NCI-H345 treated with DMSO at 0.1 percent for 48 hours (cell line): ENCODE results near the gene GLCCI1.

Experiments used
- DNase-seq: peaks from one replicate; lab custom pipeline; 2025; ENCODE audit not compliant: unreplicated experiment; lab: John Stamatoyannopoulos, UW

GLCCI1 gene

DNA sequence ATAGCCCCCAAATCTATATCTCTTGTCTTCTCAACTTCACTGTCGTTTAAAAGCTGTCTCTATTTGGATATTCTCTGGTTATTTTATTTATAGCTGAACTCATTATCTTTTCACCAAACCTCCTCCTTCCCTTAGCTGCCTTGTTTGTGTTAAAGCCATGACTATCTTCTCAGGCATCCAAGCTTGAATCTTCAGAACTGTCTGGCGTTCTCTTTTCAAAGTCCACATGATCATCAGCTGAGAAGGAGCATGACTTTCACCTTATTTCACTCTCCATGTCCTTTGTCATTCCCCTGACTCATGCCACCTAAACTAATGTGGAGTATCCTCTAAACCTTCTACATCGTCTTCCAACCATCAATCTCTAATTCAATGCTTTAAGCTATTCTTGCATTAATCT lies 5.7 kb upstream of the GLCCI1 start:
- no peak for DNase-seq

DNA sequence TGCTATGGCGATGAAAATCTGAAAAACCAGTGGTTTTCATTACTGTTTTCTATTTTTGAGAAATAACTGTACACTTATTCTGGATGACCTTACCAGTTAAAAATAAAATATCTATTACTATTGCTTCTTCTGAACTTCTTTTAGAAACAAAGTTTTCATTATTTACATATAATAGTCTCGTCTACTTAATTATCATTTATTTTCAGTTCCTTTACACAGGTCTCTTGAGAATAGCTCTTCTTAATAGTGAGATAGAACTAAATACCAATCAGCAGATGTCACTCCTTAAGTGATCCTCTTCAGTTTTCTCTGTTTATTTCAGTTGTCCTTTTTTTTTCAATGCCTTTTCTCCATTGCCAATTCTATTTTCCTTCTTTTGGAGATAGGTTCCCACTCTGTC lies 4.3 kb upstream of the GLCCI1 start:
- DNase-seq: no peak

DNA sequence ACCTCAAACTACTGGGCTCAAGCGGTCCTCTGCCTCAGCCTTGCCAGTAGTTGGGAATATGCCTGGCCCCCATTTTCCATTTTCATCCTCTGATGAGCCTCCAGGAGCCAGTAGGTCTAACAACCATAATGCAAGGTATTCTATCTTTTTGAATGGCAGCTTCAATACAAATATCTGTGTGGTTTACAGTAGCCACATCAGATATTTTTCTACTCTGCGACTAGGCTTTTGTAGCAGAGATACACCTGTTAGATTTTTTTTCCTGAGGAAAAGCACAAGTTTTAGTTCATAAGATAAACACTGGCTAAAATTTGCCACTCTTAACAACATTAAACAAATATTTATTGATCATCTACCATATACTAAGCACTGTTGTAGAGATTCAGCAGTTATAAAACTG lies 3.9 kb upstream of the GLCCI1 start:
- no peak for DNase-seq

DNA sequence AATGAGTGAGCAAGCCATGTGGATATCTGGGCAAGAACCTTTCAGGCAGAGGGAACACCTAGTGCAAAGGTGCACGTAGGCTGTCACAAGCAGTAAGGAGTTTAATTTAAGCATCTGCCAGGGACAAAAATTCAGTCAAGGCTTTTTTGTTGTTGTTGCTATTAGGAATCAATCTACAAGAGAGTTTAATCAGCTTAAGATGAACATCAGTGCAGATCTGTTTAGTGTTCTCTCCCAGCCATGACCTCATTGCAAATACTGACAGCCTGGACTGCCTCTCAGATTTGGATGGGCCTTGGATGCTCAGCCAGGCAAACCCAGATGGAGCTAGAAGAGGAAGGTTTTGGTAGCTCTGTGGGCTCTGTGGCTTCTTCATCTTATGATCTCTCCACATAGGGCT lies 3.3 kb upstream of the GLCCI1 start:
- DNase-seq: no peak

DNA sequence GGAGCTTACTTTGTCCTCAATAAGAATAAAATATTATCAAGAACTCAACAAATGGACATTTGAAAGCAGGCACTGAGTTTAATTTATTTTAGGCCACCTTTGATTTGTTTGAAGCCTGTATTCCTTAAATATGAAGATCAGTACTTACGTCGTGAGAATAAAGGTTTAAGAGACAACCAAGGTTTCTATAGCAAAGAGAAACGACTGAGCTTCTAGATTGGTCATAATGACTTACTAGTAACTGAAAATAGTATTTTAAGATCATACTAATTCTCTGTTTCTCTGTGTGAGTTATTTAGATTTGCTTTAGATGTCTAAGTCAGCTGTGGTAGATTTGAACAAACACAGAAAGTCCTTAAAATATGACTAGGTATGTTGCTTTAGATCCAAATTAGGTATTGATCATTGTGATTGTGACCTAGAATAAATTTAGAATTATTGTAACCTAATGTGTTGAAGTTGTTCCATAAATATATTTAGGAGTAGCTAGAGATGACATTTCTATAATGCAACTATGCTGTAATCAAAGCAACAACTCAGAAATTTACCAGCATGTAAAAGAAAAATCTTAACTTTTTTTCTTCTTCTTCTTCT lies 2.4 kb upstream of the GLCCI1 start:
- DNase-seq: no peak

DNA sequence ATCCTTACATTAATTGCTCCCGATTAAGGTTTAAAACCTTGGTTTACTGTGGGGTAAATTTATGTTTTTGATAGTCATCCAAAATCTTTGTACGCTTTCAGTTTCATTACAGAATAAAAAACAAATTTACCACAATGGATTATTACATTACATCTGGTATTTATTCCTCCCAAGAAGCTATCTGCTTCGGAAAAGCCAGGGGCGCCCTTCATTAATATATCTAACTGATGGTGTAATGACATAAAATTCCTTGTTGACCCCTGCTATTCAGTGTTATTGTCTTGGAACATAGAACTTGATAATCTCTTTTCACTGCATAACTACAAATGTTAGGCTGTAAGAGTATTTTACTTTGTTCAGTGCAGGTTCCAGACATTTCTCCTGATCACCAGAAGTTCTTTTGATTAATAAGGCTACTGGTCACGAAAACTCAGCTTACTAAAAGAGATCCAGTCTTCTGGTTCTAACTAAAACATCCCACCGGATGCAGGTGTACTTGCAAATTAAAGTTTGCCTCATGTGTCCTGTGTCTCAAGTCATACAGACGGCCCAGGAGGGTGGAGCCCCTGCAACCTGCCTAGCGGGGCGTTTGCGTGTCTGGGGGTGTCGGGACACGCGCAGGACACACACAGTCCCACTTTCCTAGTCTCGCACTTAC lies 581 bp upstream of the GLCCI1 start:
- no peak for DNase-seq

DNA sequence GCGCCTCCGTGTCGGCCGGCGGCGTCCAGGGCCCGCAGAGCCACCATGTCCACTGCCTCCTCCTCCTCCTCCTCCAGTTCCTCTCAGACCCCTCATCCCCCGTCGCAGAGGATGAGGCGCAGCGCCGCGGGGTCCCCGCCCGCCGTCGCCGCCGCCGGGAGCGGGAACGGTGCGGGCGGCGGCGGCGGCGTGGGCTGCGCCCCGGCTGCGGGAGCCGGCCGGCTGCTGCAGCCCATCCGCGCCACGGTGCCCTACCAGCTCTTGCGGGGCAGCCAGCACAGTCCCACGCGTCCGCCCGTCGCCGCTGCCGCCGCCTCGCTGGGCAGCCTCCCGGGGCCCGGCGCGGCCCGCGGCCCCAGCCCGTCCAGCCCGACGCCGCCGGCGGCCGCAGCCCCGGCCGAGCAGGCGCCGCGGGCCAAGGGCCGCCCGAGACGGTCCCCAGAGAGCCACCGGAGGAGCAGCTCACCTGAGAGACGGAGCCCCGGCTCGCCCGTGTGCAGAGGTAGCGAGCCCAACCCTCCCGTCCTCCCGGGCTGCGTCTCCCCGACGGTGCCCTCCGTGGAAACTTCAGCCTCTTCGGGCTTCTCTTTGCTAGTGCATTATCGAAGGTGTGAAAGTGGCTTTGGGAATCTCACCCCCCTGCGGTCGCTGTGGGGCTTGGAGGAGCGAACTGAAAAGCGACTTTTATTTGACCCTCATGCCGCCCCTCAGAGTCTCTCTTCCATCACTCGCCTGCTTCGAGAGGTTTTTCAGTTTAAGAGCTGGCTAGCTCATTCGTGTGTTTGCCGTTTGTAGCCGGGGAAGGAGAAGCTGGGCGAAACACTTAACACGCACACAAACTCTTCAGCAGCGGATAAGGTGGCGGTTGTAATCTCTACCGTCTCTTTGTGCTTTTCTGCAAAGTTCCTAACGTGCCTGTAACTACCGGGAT lies 975 bp downstream of the GLCCI1 start:
- DNase-seq: peak; percentile 64

DNA sequence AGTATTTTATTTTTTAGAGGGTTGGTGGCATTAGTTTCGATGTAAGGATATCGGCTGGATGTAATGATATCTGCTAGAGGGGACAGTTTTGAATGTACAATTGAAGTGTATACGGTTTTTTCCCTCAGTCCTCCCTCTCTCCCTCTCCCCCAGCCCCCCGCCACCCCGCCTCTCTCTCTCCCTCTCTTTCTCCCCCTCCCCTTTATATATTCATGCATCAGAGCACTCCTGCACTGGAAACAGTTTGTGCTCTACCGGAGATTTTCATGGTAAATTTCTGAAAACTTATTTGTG lies 1.6 kb downstream of the GLCCI1 start:
- DNase-seq: peak; percentile 36

DNA sequence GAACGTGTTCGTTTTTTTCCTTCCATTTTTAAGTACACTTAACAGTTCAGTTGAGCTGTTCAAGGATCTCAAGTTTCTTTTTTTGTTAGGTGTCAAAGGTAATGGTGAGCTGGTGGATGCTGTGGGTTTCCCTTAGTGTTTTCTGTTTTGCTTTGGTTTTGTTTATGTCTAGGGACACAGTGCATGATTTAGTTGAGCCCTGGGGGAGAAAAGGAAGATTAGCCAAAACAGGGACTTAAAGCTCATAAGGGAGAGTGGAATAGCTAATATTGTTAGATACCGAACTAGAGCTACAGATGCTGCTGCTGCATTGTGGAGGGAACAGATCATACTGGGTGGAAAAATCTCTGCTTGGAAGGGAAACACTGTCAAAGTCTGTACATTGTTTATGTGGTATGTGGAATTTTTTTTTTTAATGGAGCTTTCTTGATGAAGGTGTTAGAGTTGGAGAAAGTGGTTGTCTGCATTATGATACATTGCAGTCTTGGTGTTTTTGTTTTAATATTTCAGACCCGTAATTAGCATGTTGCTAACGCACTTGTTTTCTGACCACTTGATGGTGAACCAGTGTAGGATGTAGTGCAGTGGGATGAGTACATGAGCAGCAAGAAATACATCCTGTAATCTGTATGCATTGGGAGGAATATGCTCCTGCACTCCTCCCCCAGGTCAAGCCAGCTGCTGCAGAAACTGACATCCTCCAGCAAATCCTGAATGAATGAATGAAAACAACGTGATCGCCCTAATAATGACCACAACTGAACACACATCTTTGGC lies 2.1 kb downstream of the GLCCI1 start:
- DNase-seq: no peak

DNA sequence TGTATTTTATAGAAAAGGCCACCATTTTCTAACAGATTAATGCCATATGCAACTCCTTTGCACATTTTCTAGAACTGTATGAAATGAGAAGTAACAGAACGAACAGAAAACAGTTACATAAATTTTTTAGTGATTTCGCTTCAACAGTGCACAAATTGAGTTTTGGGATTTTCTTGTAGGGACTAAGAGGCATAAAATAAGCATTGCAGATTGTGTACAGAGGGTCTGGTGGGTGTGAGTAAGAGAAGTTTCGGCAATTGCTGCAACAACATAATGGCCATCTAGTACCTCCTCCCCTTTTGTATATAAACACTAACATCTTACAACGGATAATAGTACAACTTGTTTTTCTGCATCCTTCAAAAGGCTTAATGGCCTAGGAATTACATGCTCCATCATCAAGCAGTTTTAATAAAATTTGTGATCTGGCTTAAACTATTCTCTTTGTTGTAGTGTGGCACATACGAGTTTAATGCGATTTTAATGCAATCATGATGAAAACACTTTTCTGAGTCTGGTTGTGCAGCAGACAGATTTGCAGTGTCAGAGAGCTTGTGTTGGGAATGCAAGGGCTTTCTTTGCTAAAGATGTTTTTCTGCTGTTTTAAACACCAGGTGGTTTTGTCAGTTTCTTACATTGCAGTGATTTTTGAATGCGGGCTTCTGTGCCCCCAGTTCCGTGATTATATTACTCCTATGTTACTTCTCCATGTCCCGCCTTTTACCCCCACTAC lies 2.9 kb downstream of the GLCCI1 start:
- DNase-seq: no peak

DNA sequence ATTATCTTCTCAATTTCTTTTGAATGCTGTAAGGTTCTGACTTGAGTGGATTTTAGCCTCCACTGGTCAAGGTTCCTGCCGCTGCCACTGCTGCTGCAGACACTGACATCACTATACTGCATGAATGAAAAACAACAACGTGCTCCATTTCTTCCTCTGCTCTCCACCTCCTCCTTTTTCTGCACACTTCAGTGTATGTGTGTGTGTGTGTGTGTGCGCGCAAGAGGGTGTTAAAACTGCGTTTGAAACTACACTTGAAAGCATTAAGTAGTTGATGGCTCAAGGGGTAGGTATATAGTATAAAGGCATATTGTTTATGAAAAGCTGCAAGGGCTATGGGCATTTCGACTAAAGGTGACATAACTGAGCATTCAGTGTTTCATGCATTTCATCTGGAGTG lies 3.5 kb downstream of the GLCCI1 start:
- no peak for DNase-seq

DNA sequence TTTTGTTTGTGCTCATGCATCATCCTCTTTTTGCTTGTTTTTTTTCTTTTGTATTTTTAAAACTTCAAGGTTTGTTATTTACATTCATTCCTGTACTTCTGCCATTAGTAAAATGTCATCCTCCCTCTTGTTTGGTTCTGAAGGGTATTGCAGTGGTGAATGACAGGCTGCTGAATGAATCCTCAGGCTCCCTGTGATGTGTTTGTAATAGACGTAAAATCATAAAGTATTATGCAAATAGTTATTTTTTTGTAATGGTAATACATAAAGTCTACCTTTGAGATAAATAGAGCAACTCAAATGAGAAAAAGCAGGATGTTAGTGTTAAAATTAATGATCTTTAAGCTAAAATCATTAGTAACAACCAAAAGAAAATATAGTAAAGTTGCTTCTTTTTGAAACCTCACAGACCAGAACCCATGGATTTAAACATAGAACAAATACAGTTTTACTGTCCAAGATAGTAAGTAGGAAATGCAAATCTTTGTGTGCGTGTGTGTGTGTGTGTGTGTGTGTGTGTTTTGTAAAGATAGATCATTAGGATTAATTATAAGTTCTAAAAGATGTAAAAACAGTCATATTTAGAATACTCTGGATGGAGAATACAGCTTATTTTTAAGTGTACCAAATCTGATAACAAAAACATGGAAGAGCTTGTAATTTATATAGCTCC lies 4.5 kb downstream of the GLCCI1 start:
- DNase-seq: no peak

DNA sequence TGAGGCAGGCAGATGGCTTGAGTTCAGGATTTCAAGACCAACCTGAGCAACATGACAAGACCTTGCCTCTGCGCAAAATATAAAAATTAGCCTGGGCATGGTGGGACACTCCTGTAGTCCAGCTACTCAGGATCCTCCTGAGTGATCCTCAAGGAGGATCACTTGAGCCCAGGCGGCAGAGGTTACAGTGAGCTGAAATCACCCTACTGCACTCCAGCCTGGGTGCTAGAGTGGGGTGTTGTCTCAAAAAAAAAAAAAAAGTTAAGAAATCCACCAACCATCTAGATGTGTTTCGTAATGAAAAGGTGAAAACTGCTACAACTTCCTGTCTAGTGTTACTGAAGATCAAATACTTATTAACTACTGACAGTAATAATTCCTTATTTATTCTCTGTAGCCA lies 8.1 kb downstream of the GLCCI1 start:
- no peak for DNase-seq

DNA sequence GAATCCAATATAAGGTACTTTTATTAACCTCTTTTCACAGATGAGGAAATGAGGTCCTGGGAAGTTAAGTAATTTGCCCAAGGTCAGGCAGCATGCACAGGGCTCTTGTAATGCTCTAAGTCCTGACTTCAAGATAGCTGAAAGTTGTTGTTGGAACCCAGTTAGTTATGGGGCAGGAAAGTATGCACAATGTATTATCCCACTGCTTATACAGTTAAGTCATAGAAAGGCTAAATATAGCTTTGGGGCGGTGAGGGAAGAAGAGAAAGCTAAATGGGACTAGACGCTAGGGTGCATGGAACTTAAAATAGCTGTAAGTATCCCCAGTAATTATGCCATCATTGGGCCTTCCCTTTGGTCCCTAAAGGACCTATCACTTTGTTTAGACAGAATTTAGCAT lies 9.2 kb downstream of the GLCCI1 start:
- DNase-seq: no peak

DNA sequence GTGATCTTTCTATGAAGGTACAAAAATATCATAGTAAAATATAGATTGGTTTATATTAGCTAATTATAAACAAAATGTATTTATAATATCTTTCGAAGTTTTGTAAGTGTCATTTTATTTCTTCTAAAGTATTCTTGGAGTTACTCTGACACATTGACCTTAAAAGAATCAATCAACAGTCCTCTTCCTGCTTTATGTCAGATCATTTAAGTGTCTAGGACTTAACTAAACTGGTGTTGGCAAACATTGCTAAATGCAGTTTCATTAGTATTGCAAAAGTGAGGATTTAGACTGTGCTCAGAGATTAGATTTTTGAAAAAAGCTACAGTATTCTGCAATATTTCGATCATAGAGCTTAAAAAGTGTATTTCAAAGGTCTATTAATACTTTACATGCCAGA lies 10.3 kb downstream of the GLCCI1 start:
- no peak for DNase-seq

DNA sequence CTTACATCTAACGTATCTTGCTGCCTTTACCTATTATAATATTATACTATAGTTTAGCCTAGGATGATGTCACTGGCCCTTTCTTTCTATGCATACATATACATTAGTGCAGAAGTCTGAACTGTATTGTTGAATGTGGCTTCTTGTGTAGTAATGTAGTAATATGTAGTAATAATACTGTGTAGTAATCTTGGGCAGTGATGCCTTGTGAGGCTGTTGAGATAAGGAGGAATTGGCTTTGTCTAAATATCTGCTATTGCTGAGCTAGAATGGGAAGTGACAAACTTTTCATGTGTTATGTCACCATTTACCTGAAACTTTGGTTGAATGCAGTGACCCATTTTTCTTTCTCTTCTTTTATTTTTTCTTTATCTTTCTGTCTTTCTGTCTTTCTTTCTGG lies 11.0 kb downstream of the GLCCI1 start:
- DNase-seq: no peak

DNA sequence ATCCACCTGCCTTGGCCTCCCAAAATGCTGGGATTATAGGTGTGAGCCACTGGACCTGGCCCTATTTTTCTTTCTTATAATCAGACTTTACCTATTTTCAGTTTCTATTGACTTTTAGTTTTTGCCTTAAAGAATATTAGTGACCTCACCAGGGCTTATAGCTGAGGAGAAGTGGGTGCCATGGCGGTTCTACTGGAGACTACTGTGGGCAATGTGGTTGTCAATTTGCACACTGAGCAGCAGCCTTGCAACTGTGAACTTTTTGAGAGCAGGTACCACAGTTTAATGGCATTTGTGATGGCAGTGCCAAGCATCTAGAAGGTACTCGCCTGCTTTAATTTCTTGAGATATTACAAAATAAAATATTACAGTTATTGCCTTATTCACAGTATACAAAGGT lies 11.5 kb downstream of the GLCCI1 start:
- DNase-seq: no peak

DNA sequence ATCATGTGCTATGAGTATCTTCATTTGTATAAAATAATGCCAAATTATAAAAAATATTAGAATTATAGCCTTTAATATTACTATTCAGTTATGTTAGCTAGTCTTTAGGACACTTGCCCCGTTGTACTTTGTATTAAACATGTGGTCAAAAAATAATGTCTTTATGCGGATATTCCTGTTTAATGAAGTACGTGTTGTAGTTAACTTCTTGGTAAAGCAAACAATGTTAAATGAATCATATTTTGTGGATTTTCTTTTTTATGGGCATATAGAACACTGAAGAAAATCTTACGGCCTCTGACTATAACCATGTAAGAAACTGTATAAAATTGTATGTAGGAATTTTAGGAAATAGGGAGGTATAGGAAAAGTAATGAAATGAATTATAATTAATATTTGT lies 14.3 kb downstream of the GLCCI1 start:
- DNase-seq: no peak

DNA sequence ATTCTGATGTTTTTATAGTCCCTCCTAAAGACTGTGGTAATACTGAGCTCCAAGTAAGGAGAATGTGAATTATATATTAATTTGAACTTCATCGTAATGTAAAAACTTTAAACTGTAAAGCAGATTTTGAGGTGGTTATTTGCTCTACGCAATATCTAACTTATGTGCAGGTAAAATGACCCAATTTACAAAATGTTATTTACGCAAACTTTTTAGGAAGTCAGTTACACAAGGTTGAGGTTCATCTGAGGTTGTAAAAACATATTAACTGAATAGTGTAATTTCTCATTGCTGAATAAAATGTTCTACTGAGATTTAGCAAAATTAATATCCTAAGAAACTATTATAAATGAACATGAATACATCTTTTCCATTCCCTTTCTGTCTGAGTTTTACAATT lies 15.8 kb downstream of the GLCCI1 start:
- DNase-seq: no peak

DNA sequence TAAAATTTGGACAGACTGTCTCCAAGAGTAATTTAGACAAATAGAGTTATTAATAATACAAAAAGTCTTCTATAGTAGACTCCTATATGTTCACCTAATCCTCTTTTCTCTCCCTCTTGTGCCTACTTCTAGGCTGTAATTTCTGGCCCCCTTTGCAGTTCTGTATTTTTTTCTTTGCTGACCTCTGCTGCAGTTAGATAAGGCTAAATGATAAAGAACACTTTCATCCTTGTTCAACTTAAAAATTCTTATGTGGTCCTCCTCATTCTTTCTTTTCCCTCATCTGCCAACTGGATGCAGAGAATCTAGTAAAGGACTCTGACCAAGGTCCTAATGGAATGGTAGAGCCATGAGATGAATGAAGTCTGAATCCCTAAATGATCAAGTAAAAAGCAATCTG lies 20.1 kb downstream of the GLCCI1 start:
- DNase-seq: no peak
